Tibial nerve (tissue), 4 donors: ENCODE results near the gene MCRIP1. TPM values are rescaled to one million over a fixed set of nuclear protein-coding genes. Genes with fewer than 3 reads are reported as not detected.

ENCODE experiments used
- DNase-seq, 2 donors: peaks; one replicate each; pipeline ENCODE4 v3.0.0-alpha.2; 2019; ENCODE audit warnings: low spot score in 2 of 2
- H3K27ac ChIP-seq, 4 donors: fragments of 200-600 bp; sonication (generic) in 3 of 4; one replicate each; pipeline ENCODE4 v1.5.1; 2017 to 2019; ENCODE audit warnings: mild to moderate bottlenecking in 1 of 4
- H3K27me3 ChIP-seq, 2 donors: fragments of 200-600 bp; sonication (generic) in 1 of 2; one replicate each; pipeline versions ENCODE4 v1.5.1 to v1.6.0; 2017 to 2019
- H3K36me3 ChIP-seq, 3 donors: fragments of 200-600 bp; sonication (generic); one replicate each; pipeline ENCODE4 v1.5.1; 2018 to 2019
- H3K4me1 ChIP-seq, 4 donors: fragments of 200-600 bp; sonication (generic) in 3 of 4; one replicate each; pipeline ENCODE4 v1.5.1; 2017 to 2019
- H3K4me3 ChIP-seq, 4 donors: fragments of 200-600 bp; sonication (generic) in 3 of 4; one replicate each; pipeline ENCODE4 v1.5.1; 2017 to 2019; ENCODE audit warnings: mild to moderate bottlenecking in 1 of 4, moderate library complexity in 1 of 4
- H3K9me3 ChIP-seq, 4 donors: fragments of 200-600 bp; sonication (generic) in 3 of 4; one replicate each; pipeline ENCODE4 v1.5.1; 2017 to 2019
- CTCF ChIP-seq, 5 experiments: fragments of 200-600 bp in 3 of 5; fragments of 450-650 bp in 2 of 5; sonication (generic) in 3 of 5; IDR thresholded peaks; one replicate each; pipeline ENCODE4 v1.5.1; 2016 to 2019; ENCODE audit warnings: antibody characterized with exemption in 5 of 5, mild to moderate bottlenecking in 3 of 5, moderate library complexity in 2 of 5
- EP300 ChIP-seq, 2 donors: sonication (generic); formaldehyde crosslinking; IDR thresholded peaks; one replicate each; pipeline ENCODE4 v1.6.1; 2017; ENCODE audit warnings: antibody characterized with exemption in 2 of 2, mild to moderate bottlenecking in 1 of 2
- POLR2A ChIP-seq, 2 donors: fragments of 450-650 bp; IDR thresholded peaks; one replicate each; pipeline ENCODE4 v1.6.1; 2017; ENCODE audit warnings: antibody characterized with exemption in 2 of 2, mild to moderate bottlenecking in 2 of 2, moderate library complexity in 2 of 2
- WGBS, 2 donors: methylation state at CpG; one replicate each; pipeline ENCODE4 v1.1.5; 2018; 5-methylcytosine and 5-hydroxymethylcytosine counted together
- total RNA-seq, 4 donors: library from RNA; depleted of rRNA; stranded (reverse); fragments of >200 nt; gene quantifications; one replicate each; pipeline ENCODE4 v1.1.0, GENCODE V29; 2016

The MCRIP1 gene
- total RNA-seq, 4 donors from 2014 or later: 78.7 to 105 (median 92.5) TPM

DNA sequence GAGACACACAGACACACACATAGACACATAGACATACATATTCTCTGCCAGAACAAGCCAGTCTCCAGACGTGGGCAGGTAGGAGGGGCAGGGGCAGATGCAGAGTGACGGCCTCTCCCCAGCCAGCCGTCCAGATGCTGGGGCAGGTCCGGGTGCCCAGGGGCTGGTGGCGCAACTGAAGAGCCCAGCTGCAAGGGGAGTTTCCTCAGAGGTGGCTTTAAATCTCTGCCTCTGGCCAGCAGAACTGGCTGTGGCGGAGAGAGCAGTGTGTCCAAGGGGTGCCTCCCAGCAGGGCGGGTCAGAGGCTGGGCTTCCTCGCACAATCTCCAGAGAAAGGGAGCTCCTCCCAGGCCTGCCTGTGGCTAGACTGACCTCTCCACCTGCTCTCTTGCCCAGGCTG is 38.6 kb downstream of the MCRIP1 start:
- H3K4me3 ChIP-seq: no peak overlapping the region
- DNase-seq: no peak
- WGBS, 2 donors: 28 to 37% methylated on average over 8 of the region's 8 CpGs

GRCh38 chr17:81794074-81794476 is 39.0 kb downstream of the MCRIP1 start:
- H3K27me3 ChIP-seq: peaks cover 0 to 30% of the 10 kb centered on the region in 2 donors
- no peaks in the 10 kb centered on the region for H3K4me1 ChIP-seq
- no peak for DNase-seq
- no peak overlapping the region for H3K4me3 ChIP-seq
- TF ChIP-seq POLR2A (IDR thresholded peaks at IDR 0.05) (no peak), CTCF (IDR thresholded peaks at IDR 0.05) (no peak), EP300 (IDR thresholded peaks at IDR 0.05) (no peak)
- no peak overlapping the region for H3K27ac ChIP-seq
- no peaks in the 10 kb centered on the region for H3K9me3 ChIP-seq
- WGBS, 2 donors: 81 to 82% methylated on average over 3 of the region's 3 CpGs
- H3K36me3 ChIP-seq: no peaks in the 10 kb centered on the region

More for the DNA sequence above, 38.6 kb downstream of the MCRIP1 start:
- TF ChIP-seq POLR2A (IDR thresholded peaks at IDR 0.05): no peak
- no peaks in the 10 kb centered on the region for H3K36me3 ChIP-seq
- H3K27me3 ChIP-seq: peaks cover 0 to 32% of the 10 kb centered on the region in 2 donors
- H3K4me1 ChIP-seq: no peaks in the 10 kb centered on the region
- H3K9me3 ChIP-seq: peaks cover 0 to under 1% (median 0%) of the 10 kb centered on the region in 4 donors
- H3K27ac ChIP-seq: no peak overlapping the region

- 92 to 93% methylated on average over 8 of the region's 8 CpGs for WGBS, 2 donors
- no peak for DNase-seq
- H3K27ac ChIP-seq: no peak overlapping the region
- H3K4me1 ChIP-seq: no peaks in the 10 kb centered on the region
- TF ChIP-seq POLR2A (IDR thresholded peaks at IDR 0.05) (no peak), EP300 (IDR thresholded peaks at IDR 0.05) (no peak), CTCF (IDR thresholded peaks at IDR 0.05) (no peak)
- no peak overlapping the region for H3K4me3 ChIP-seq
- peaks cover 0 to 30% of the 10 kb centered on the region in 2 donors for H3K27me3 ChIP-seq
- no peaks in the 10 kb centered on the region for H3K9me3 ChIP-seq
- no peaks in the 10 kb centered on the region for H3K36me3 ChIP-seq
Measured at GRCh38 chr17:81792675-81793615, 40.1 kb downstream of the MCRIP1 start.

Other genes starting within 250 kb of the MCRIP1 start
- 10 to 100 TPM; 51.1 to 79.2 (median 62.1) TPM for gene NPLOC4, start 196.2 kb downstream of the MCRIP1 start, total RNA-seq
- gene TSPAN10, start 196.1 kb downstream of the MCRIP1 start, total RNA-seq: under 1 TPM in 2 of 4 donors, not detected in 2; 0.22 to 0.84 TPM
- gene PDE6G, start 176.7 kb downstream of the MCRIP1 start, total RNA-seq: not detected
- gene OXLD1, start 166.7 kb downstream of the MCRIP1 start, total RNA-seq: 10 to 100 TPM; 31.4 to 38.1 (median 35.8) TPM
- gene CCDC137, start 166.6 kb downstream of the MCRIP1 start, total RNA-seq: 10 to 100 TPM; 10.9 to 35.7 (median 14.4) TPM
- 10 to 100 TPM; 22.1 to 37.9 (median 34.3) TPM for gene ARL16, start 149.5 kb downstream of the MCRIP1 start, total RNA-seq
- gene HGS, start 149.3 kb downstream of the MCRIP1 start, total RNA-seq: 100 to 1,000 TPM in 2 of 4 donors, 10 to 100 TPM in 2; 75.2 to 166 (median 104) TPM
- 10 to 100 TPM; 26.1 to 63.3 (median 35.8) TPM for gene MRPL12, start 129.9 kb downstream of the MCRIP1 start, total RNA-seq
- 10 to 100 TPM; 10.8 to 32.1 (median 22.6) TPM for gene SLC25A10, start 121.0 kb downstream of the MCRIP1 start, total RNA-seq
- 10 to 100 TPM in 2 of 4 donors, 1 to 10 TPM in 2; 1.8 to 14.7 (median 8.1) TPM for gene GCGR, start 29.1 kb downstream of the MCRIP1 start, total RNA-seq
- 1 to 10 TPM in 1 of 4 donors, not detected in 3; 2.6 TPM for gene PPP1R27, start 1.8 kb upstream of the MCRIP1 start, total RNA-seq
- 100 to 1,000 TPM; 385 to 594 (median 472) TPM for gene P4HB, start 27.2 kb upstream of the MCRIP1 start, total RNA-seq
- 100 to 1,000 TPM; 190 to 484 (median 237) TPM for gene ARHGDIA, start 38.0 kb upstream of the MCRIP1 start, total RNA-seq
- gene ALYREF, start 58.3 kb upstream of the MCRIP1 start, total RNA-seq: 10 to 100 TPM; 44.5 to 67.2 (median 63.5) TPM
- 100 to 1,000 TPM in 3 of 4 donors, 10 to 100 TPM in 1; 95.4 to 116 (median 106) TPM for gene ANAPC11, start 58.4 kb upstream of the MCRIP1 start, total RNA-seq
- 1 to 10 TPM in 3 of 4 donors, not detected in 1; 4.2 to 8.7 (median 5.4) TPM for gene NPB, start 68.9 kb upstream of the MCRIP1 start, total RNA-seq
- 10 to 100 TPM; 36.0 to 64.9 (median 46.6) TPM for gene PCYT2, start 78.1 kb upstream of the MCRIP1 start, total RNA-seq
- gene SIRT7, start 84.9 kb upstream of the MCRIP1 start, total RNA-seq: 10 to 100 TPM; 22.3 to 42.2 (median 30.7) TPM
- 10 to 100 TPM; 17.9 to 25.5 (median 22.5) TPM for gene MAFG, start 94.4 kb upstream of the MCRIP1 start, total RNA-seq
- 1 to 10 TPM; 6.3 to 9.9 (median 6.9) TPM for gene PYCR1, start 104.0 kb upstream of the MCRIP1 start, total RNA-seq
- gene MYADML2, start 113.9 kb upstream of the MCRIP1 start, total RNA-seq: not detected
- gene NOTUM, start 127.9 kb upstream of the MCRIP1 start, total RNA-seq: not detected
- 10 to 100 TPM; 32.9 to 82.8 (median 55.6) TPM for gene ASPSCR1, start 144.3 kb upstream of the MCRIP1 start, total RNA-seq
- 100 to 1,000 TPM in 1 of 4 donors, 10 to 100 TPM in 3; 69.9 to 143 (median 78.0) TPM for gene CENPX, start 189.6 kb upstream of the MCRIP1 start, total RNA-seq
- 10 to 100 TPM; 13.1 to 25.8 (median 15.3) TPM for gene LRRC45, start 190.0 kb upstream of the MCRIP1 start, total RNA-seq
- gene RAC3, start 198.4 kb upstream of the MCRIP1 start, total RNA-seq: 10 to 100 TPM in 1 of 4 donors, 1 to 10 TPM in 3; 2.4 to 14.7 (median 5.4) TPM
- 100 to 1,000 TPM; 236 to 347 (median 269) TPM for gene DCXR, start 204.4 kb upstream of the MCRIP1 start, total RNA-seq
- gene RFNG, start 218.5 kb upstream of the MCRIP1 start, total RNA-seq: 10 to 100 TPM; 43.5 to 70.2 (median 64.4) TPM
- gene GPS1, start 218.6 kb upstream of the MCRIP1 start, total RNA-seq: 100 to 1,000 TPM in 2 of 4 donors, 10 to 100 TPM in 2; 74.9 to 134 (median 92.9) TPM
- 100 to 1,000 TPM in 2 of 4 donors, 10 to 100 TPM in 2; 85.2 to 179 (median 106) TPM for gene DUS1L, start 232.5 kb upstream of the MCRIP1 start, total RNA-seq